Smooth muscle cell (in vitro differentiated cells): ENCODE results near the gene RGS14. TPM values are rescaled to one million over a fixed set of nuclear protein-coding genes. Genes with fewer than 3 reads are reported as not detected.

Source experiments
- DNase-seq: peaks from one replicate; lab custom pipeline; 2025; ENCODE audit not compliant: unreplicated experiment; lab: John Stamatoyannopoulos, UW
- H2AFZ ChIP-seq: fragments of 200-600 bp; sonication (generic); 2 replicates; pipeline ENCODE4 v1.6.0; 2016; ENCODE audit warnings: antibody characterized with exemption, low read depth, mild to moderate bottlenecking
- H3F3A ChIP-seq: fragments of 200-600 bp; sonication (generic); 2 replicates; pipeline ENCODE4 v1.6.0; 2017; ENCODE audit warnings: antibody characterized with exemption, low read depth
- H3K27ac ChIP-seq: fragments of 200-600 bp; sonication (generic); 2 replicates; pipeline ENCODE4 v1.5.1; 2016; ENCODE audit warnings: low read depth, mild to moderate bottlenecking
- H3K27me3 ChIP-seq: fragments of 200-600 bp; sonication (generic); 2 replicates; pipeline ENCODE4 v1.6.1; 2016; ENCODE audit warnings: low read depth, mild to moderate bottlenecking
- H3K36me3 ChIP-seq: fragments of 200-600 bp; sonication (generic); 2 replicates; pipeline ENCODE4 v1.5.1; 2016; ENCODE audit warnings: low read depth
- H3K4me1 ChIP-seq: fragments of 200-600 bp; sonication (generic); 2 replicates; pipeline ENCODE4 v1.5.1; 2016; ENCODE audit warnings: low read depth
- H3K4me2 ChIP-seq: fragments of 200-600 bp; sonication (generic); 2 replicates; pipeline ENCODE4 v1.6.0; 2016; ENCODE audit warnings: mild to moderate bottlenecking
- H3K4me3 ChIP-seq: fragments of 200-600 bp; sonication (generic); 2 replicates; pipeline ENCODE4 v1.5.1; 2016; ENCODE audit warnings: mild to moderate bottlenecking
- H3K79me2 ChIP-seq: fragments of 200-600 bp; sonication (generic); 2 replicates; pipeline ENCODE4 v1.6.0; 2016; ENCODE audit warnings: low read depth, mild to moderate bottlenecking
- H3K9ac ChIP-seq: fragments of 200-600 bp; sonication (generic); 2 replicates; pipeline ENCODE4 v1.6.0; 2016; ENCODE audit warnings: low read depth
- H3K9me3 ChIP-seq: fragments of 200-600 bp; sonication (generic); replicated peaks from 2 replicates; pipeline ENCODE4 v1.5.1; 2016; ENCODE audit warnings: low read depth
- H4K20me1 ChIP-seq: fragments of 200-600 bp; sonication (generic); 2 replicates; pipeline ENCODE4 v1.6.0; 2016; ENCODE audit warnings: low read depth
- WGBS: methylation state at CpG from one replicate; pipeline ENCODE4 v1.1.7; 2016; ENCODE audit warnings: low lambda C conversion rate; 5-methylcytosine and 5-hydroxymethylcytosine counted together
- polyA plus RNA-seq: library from polyadenylated mRNA; unstranded; fragments of >200 nt; fragmentation: Nextera tagmentation; extraction: Ambion mirVana; gene quantifications from 2 replicates; pipeline ENCODE4 v1.2.1, GENCODE V29; 2016
- total RNA-seq: library from RNA; depleted of rRNA; stranded (reverse); fragments of >200 nt; gene quantifications from 2 replicates; pipeline ENCODE4 v1.2.3, GENCODE V29; 2014
- TF ChIP-seq, protein P1 (sequence below): fragments of 200-600 bp; sonication (generic); IDR thresholded peaks from 2 replicates; pipeline ENCODE4 v1.5.1; 2017; ENCODE audit warnings: borderline replicate concordance, mild to moderate bottlenecking, antibody characterized with exemption; ENCODE audit not compliant: insufficient read depth, poor library complexity, severe bottlenecking

Gene RGS14
- total and polyA plus RNA-seq, 2 experiments from 2014 or later: 6.0 to 23.3 TPM

DNA sequence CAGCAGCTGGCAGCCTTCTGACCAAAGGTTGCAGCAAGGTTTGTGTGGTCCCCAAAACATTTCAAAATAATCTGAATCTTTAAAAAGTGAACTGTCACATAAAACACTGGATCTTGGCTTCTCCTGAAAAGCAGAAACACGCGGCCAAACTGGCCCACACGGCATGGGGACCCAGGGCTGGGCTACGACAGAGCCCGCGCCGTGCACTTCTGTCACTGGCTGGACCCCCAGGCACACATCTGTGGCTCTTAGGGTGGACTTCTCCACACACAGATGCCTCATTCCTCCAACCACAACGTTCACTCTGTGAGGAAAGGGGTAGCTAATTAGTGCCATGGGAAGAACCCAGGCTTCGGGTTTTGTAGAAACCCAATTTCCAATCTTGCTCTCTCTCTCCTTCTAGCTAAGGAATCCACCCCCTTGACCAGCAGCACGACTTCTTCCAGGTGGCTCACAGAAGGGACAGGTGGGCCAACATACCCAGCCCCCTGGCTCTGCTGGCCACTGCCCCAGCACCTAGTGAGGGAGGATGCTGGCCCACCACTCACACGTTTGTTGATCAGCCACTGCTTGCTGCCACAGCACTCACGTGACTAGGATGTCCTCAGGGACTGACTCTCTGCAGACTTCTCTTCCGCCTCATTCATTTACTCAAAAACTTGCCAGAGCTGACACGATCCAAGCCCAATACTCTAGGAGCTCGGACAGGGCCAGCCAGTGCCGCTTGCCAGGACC, 24.1 kb upstream of the RGS14 start:
- Histone ChIP-seq H3K4me2 (no peak overlapping the region), H2AFZ (no peak overlapping the region), H3K4me1 (no peaks in the 10 kb centered on the region), H3K4me3 (no peak overlapping the region), H4K20me1 (peaks cover 32% of the 10 kb centered on the region), H3K27ac (no peak overlapping the region), H3F3A (no peaks in the 10 kb centered on the region), H3K9me3 (no peaks in the 10 kb centered on the region), H3K36me3 (no peaks in the 10 kb centered on the region), H3K9ac (no peak overlapping the region), H3K79me2 (no peaks in the 10 kb centered on the region), H3K27me3 (no peaks in the 10 kb centered on the region)
- WGBS: 98% methylated on average over 16 of the region's 16 CpGs
- no peak for DNase-seq
- TF ChIP-seq, protein P1, sequence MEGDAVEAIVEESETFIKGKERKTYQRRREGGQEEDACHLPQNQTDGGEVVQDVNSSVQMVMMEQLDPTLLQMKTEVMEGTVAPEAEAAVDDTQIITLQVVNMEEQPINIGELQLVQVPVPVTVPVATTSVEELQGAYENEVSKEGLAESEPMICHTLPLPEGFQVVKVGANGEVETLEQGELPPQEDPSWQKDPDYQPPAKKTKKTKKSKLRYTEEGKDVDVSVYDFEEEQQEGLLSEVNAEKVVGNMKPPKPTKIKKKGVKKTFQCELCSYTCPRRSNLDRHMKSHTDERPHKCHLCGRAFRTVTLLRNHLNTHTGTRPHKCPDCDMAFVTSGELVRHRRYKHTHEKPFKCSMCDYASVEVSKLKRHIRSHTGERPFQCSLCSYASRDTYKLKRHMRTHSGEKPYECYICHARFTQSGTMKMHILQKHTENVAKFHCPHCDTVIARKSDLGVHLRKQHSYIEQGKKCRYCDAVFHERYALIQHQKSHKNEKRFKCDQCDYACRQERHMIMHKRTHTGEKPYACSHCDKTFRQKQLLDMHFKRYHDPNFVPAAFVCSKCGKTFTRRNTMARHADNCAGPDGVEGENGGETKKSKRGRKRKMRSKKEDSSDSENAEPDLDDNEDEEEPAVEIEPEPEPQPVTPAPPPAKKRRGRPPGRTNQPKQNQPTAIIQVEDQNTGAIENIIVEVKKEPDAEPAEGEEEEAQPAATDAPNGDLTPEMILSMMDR: no peak

DNA sequence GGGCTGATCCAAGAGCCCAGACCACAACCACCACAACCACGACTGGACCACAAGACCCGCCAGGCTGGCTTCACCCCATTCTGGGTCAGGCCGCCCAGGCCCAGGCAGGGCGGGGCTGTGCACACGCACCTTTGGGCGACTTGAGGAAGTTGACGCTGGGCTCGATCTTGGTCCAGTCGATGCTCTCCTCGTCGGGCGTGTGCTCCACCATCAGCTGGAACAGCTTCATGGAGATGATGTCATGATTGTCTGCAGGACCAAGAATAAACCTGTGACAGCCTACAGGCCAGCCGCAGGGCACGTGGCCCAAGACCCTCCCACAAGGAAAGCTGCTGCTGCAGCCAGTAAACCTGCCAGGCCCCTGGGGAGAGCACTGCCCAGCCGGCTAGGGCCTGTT, 23.6 kb upstream of the RGS14 start:
- Histone ChIP-seq H3K27me3 (no peaks in the 10 kb centered on the region), H3K4me1 (no peaks in the 10 kb centered on the region), H4K20me1 (peaks cover 31% of the 10 kb centered on the region), H3K27ac (no peak overlapping the region), H3K4me3 (no peak overlapping the region), H3K9me3 (no peaks in the 10 kb centered on the region), H3K9ac (no peak overlapping the region), H3K4me2 (no peak overlapping the region), H2AFZ (no peak overlapping the region), H3K36me3 (no peaks in the 10 kb centered on the region), H3F3A (no peaks in the 10 kb centered on the region), H3K79me2 (no peaks in the 10 kb centered on the region)
- 93% methylated on average over 15 of the region's 15 CpGs for WGBS
- TF ChIP-seq, protein P1: no peak
- no peak for DNase-seq

DNA sequence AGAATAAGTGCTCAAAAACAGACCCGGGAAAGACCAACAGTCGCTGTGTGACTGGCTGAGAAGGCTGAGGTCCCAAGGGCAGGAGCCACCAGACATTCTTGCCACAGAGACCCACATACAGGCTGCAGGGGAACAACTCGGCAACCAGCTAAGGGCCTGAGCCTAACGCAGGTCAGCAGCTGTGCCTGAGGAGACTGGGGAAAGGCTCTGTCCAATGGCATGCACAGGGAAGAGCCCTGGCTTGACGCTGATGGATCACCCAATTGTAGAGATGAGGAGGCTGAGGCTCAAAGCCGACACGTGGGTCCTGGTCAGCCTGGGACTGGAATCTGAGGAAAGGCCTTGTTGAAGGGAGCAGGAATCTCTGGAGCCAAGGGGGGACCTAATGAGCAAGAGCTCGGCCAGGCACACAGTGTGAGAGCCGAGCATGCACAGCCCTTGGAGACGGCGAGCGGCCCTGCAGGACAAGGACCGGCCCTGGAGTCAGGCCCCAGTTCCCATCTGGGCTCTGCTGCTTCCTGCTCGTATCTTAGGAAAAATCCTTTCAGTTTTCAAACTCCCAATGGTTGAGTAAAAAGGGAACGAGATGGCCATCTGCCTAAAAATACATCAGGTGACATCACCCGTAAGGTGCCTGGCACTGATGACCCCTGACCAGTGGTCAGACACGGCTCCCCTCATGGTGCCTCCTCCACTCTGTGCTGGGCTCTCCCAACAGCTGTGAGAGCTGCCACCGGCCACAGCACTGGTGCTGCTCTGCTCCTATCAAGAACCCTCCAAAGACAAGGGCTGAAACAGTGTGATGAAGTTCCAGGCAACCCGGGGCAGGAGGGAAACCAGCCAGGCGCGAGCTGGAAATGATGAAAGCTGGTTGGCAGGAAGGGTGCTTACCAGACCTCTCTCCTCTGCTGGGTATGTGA, 22.7 kb upstream of the RGS14 start:
- no peaks in the 10 kb centered on the region for H3K27me3 ChIP-seq
- H3K4me3 ChIP-seq: no peak overlapping the region
- H3K4me1 ChIP-seq: no peaks in the 10 kb centered on the region
- TF ChIP-seq, protein P1: no peak
- WGBS: 96% methylated on average over 21 of the region's 21 CpGs
- peaks cover 7% of the 10 kb centered on the region for H3K79me2 ChIP-seq
- peaks cover 34% of the 10 kb centered on the region for H4K20me1 ChIP-seq
- no peak overlapping the region for H2AFZ ChIP-seq
- H3K9ac ChIP-seq: no peak overlapping the region
- no peaks in the 10 kb centered on the region for H3F3A ChIP-seq
- no peak overlapping the region for H3K4me2 ChIP-seq
- H3K9me3 ChIP-seq: no peaks in the 10 kb centered on the region
- no peak for DNase-seq
- H3K27ac ChIP-seq: no peak overlapping the region
- no peaks in the 10 kb centered on the region for H3K36me3 ChIP-seq
